H9 (cell line): ENCODE results near the gene PNPLA7. TPM values are rescaled to one million over a fixed set of nuclear protein-coding genes. Genes with fewer than 3 reads are reported as not detected.

Experiments used
- DNase-seq: peaks from one replicate; pipeline ENCODE4 v3.0.0-alpha.2; 2017
- H2AFZ ChIP-seq: one replicate; pipeline ENCODE4 v1.6.1; 2013; ENCODE audit warnings: mild to moderate bottlenecking, low read length, control low read depth, moderate library complexity
- H2AK5ac ChIP-seq: 2 replicates; pipeline ENCODE4 v1.6.1; 2013; ENCODE audit warnings: low read length, control low read depth, mixed read lengths; ENCODE audit not compliant: insufficient read length
- H2BK120ac ChIP-seq: one replicate; pipeline ENCODE4 v1.6.1; 2013; ENCODE audit warnings: low read depth, mild to moderate bottlenecking, low read length, control low read depth, inconsistent platforms; ENCODE audit not compliant: poor library complexity, severe bottlenecking
- H2BK12ac ChIP-seq: 2 replicates; pipeline ENCODE4 v1.6.1; 2013; ENCODE audit warnings: low read length, control low read depth, mixed read lengths, low read depth; ENCODE audit not compliant: insufficient read length
- H2BK15ac ChIP-seq: 2 replicates; pipeline ENCODE4 v1.6.1; 2013; ENCODE audit warnings: low read depth, low read length, control low read depth
- H2BK20ac ChIP-seq: one replicate; pipeline ENCODE4 v1.6.1; 2013; ENCODE audit warnings: low read depth, mild to moderate bottlenecking, low read length, control low read depth, inconsistent platforms; ENCODE audit not compliant: poor library complexity, severe bottlenecking
- H2BK5ac ChIP-seq: 2 replicates; pipeline ENCODE4 v1.6.1; 2013; ENCODE audit warnings: low read length, control low read depth, mixed read lengths; ENCODE audit not compliant: insufficient read length
- H3K14ac ChIP-seq: 2 replicates; pipeline ENCODE4 v1.6.1; 2013; ENCODE audit warnings: low read length, control low read depth; ENCODE audit not compliant: insufficient read depth
- H3K18ac ChIP-seq: 2 replicates; pipeline ENCODE4 v1.6.1; 2013; ENCODE audit warnings: low read depth, mild to moderate bottlenecking, mixed read lengths, low read length, control low read depth; ENCODE audit not compliant: insufficient read length
- H3K23ac ChIP-seq: 2 replicates; pipeline ENCODE4 v1.6.1; 2013; ENCODE audit warnings: low read length, control low read depth, mixed read lengths, low read depth; ENCODE audit not compliant: insufficient read length
- H3K23me2 ChIP-seq: 2 replicates; pipeline ENCODE4 v1.6.1; 2013; ENCODE audit warnings: low read depth, mild to moderate bottlenecking, mixed read lengths, low read length, control low read depth; ENCODE audit not compliant: insufficient read length, poor library complexity, severe bottlenecking
- H3K27ac ChIP-seq: 2 replicates; pipeline ENCODE4 v1.5.1; 2013; ENCODE audit warnings: low read length, control low read depth, mixed read lengths, low read depth; ENCODE audit not compliant: insufficient read length
- H3K27me3 ChIP-seq: 2 replicates; pipeline ENCODE4 v1.6.1; 2013; ENCODE audit warnings: low read length, control low read depth, inconsistent platforms; ENCODE audit not compliant: insufficient read depth
- H3K4ac ChIP-seq: 2 replicates; pipeline ENCODE4 v1.6.1; 2013; ENCODE audit warnings: low read depth, mild to moderate bottlenecking, control low read depth, inconsistent platforms, low read length, moderate library complexity
- H3K4me1 ChIP-seq: 2 replicates; pipeline ENCODE4 v1.6.1; 2013; ENCODE audit warnings: low read length, control low read depth, inconsistent platforms; ENCODE audit not compliant: insufficient read depth
- H3K4me2 ChIP-seq: 2 replicates; pipeline ENCODE4 v1.6.1; 2013; ENCODE audit warnings: low read length, control low read depth, mixed read lengths; ENCODE audit not compliant: insufficient read length, insufficient read depth
- H3K56ac ChIP-seq: 2 replicates; pipeline ENCODE4 v1.6.1; 2013; ENCODE audit warnings: low read depth, mild to moderate bottlenecking, mixed read lengths, low read length, control low read depth; ENCODE audit not compliant: insufficient read length
- H3K79me1 ChIP-seq: 2 replicates; pipeline ENCODE4 v1.6.1; 2013; ENCODE audit warnings: low read depth, mild to moderate bottlenecking, moderate library complexity, low read length, control low read depth, inconsistent platforms; ENCODE audit not compliant: insufficient read depth, poor library complexity, severe bottlenecking
- H3K79me2 ChIP-seq: 2 replicates; pipeline ENCODE4 v1.6.1; 2013; ENCODE audit warnings: low read length, control low read depth, inconsistent platforms; ENCODE audit not compliant: insufficient read depth
- H3K9ac ChIP-seq: 2 replicates; pipeline ENCODE4 v1.6.1; 2013; ENCODE audit warnings: low read length, control low read depth, mixed read lengths; ENCODE audit not compliant: insufficient read length; ENCODE audit errors: extremely low read depth
- H3K9me3 ChIP-seq: one replicate; pipeline ENCODE4 v1.6.1; 2013; ENCODE audit warnings: low read depth, low read length, inconsistent platforms; ENCODE audit not compliant: control insufficient read depth
- H3T11ph ChIP-seq: one replicate; pipeline ENCODE4 v1.6.1; 2013; ENCODE audit warnings: mild to moderate bottlenecking, low read length, control low read depth, inconsistent platforms
- H4K20me1 ChIP-seq: one replicate; pipeline ENCODE4 v1.6.1; 2013; ENCODE audit not compliant: control insufficient read depth, insufficient read length, insufficient read depth
- H4K5ac ChIP-seq: 2 replicates; pipeline ENCODE4 v1.6.1; 2013; ENCODE audit warnings: low read depth, mild to moderate bottlenecking, mixed read lengths, low read length, control low read depth; ENCODE audit not compliant: insufficient read length
- H4K8ac ChIP-seq: replicated peaks from 2 replicates; pipeline ENCODE4 v1.6.1; 2013; ENCODE audit warnings: low read length, control low read depth, mixed read lengths, low read depth; ENCODE audit not compliant: insufficient read length
- H4K91ac ChIP-seq: 2 replicates; pipeline ENCODE4 v1.6.1; 2013; ENCODE audit warnings: low read depth, mild to moderate bottlenecking, moderate library complexity, mixed read lengths, low read length, control low read depth; ENCODE audit not compliant: insufficient read length
- H3K27ac Mint-ChIP-seq, 3 experiments: 2 replicates in 2 of 3; 3 replicates in 1 of 3; pipeline ENCODE4 v1.8.0; 2020 to 2021; ENCODE audit warnings: mixed read lengths in 3 of 3, mild to moderate bottlenecking in 1 of 3, moderate library complexity in 1 of 3
- H3K27me3 Mint-ChIP-seq: 2 replicates; pipeline ENCODE4 v1.8.0; 2021; ENCODE audit warnings: low read depth, mild to moderate bottlenecking, moderate library complexity, mixed read lengths
- H3K36me3 Mint-ChIP-seq, 3 experiments: 2 replicates in 2 of 3; 3 replicates in 1 of 3; pipeline ENCODE4 v1.8.0; 2020 to 2021; ENCODE audit warnings: low read depth in 3 of 3, mixed read lengths in 3 of 3; ENCODE audit not compliant: insufficient read depth in 1 of 3
- H3K4me1 Mint-ChIP-seq, 2 experiments: 2 replicates each; pipeline ENCODE4 v1.8.0; 2020; ENCODE audit warnings: mixed read lengths in 2 of 2
- H3K4me3 Mint-ChIP-seq, 2 experiments: 2 replicates in 1 of 2; 3 replicates in 1 of 2; pipeline ENCODE4 v1.8.0; 2020 to 2021; ENCODE audit warnings: mild to moderate bottlenecking in 2 of 2, mixed read lengths in 2 of 2, moderate library complexity in 1 of 2
- H3K9me3 Mint-ChIP-seq, 2 experiments: 2 replicates in 1 of 2; 3 replicates in 1 of 2; pipeline ENCODE4 v1.8.0; 2020; ENCODE audit warnings: mild to moderate bottlenecking in 2 of 2, mixed read lengths in 2 of 2, moderate library complexity in 1 of 2
- CTCF ChIP-seq: fragments of 200-600 bp; sonication (generic); conservative IDR thresholded peaks from 3 replicates; pipeline ENCODE4 v1.8.0; 2021; ENCODE audit warnings: antibody characterized with exemption, mild to moderate bottlenecking
- WGBS: extraction: QIAGEN DNeasy Blood & Tissue Kit; methylation state at CpG from one replicate; pipeline ENCODE4 v1.1.7; 2013; ENCODE audit warnings: missing lambda C conversion rate, low lambda C conversion rate, mixed read lengths; ENCODE audit not compliant: insufficient read length; ENCODE audit errors: extremely low coverage; 5-methylcytosine and 5-hydroxymethylcytosine counted together
- total RNA-seq: library from RNA; stranded (reverse); gene quantifications from 2 replicates; pipeline ENCODE4 v1.2.1, GENCODE V29; 2021

Gene PNPLA7
- total RNA-seq, 1 experiment from 2014 or later = 1.8 TPM

- no peak for TF ChIP-seq CTCF
These were observed 82.3 kb downstream of the PNPLA7 start for GRCh38 chr9:137467896-137468295.

More at GRCh38 chr9:137467896-137468295, 82.3 kb downstream of the PNPLA7 start:
- no peak overlapping the region for H3K56ac ChIP-seq
- no peak overlapping the region for H3T11ph ChIP-seq
- H3K27ac ChIP-seq = no peak overlapping the region
- Mint-ChIP-seq H3K4me1 (no peaks in the 10 kb centered on the region), H3K9me3 (peaks cover 3% of the 10 kb centered on the region in 2 experiments; a peak in 4 of 5 replicates), H3K36me3 (peaks cover 0 to 2% (median 0%) of the 10 kb centered on the region in 3 experiments; a peak in 1 of 7 replicates), H3K27ac (no peak overlapping the region), H3K4me3 (no peak overlapping the region), H3K27me3 (peaks cover 15% of the 10 kb centered on the region)
- H3K23ac ChIP-seq = no peak overlapping the region
- H2AK5ac ChIP-seq = no peak overlapping the region
- H3K23me2 ChIP-seq = no peaks in the 10 kb centered on the region
- no peak overlapping the region for H4K91ac ChIP-seq
- no peak overlapping the region for H2BK15ac ChIP-seq
- H4K5ac ChIP-seq = no peak overlapping the region
- H3K27me3 ChIP-seq = no peaks in the 10 kb centered on the region
- no peak for DNase-seq
- H3K4ac ChIP-seq = no peak overlapping the region
- no peak overlapping the region for H2BK5ac ChIP-seq
- H3K4me1 ChIP-seq = no peaks in the 10 kb centered on the region
- H3K18ac ChIP-seq = no peak overlapping the region
- H2AFZ ChIP-seq = no peak overlapping the region
- H3K9ac ChIP-seq = no peak overlapping the region
- whole genome bisulfite sequencing = no CpG with 5 or more reads among the region's 7 CpGs
- no peak overlapping the region for H3K14ac ChIP-seq
- H2BK12ac ChIP-seq = no peak overlapping the region
- no peaks in the 10 kb centered on the region for H3K79me1 ChIP-seq
- no peaks in the 10 kb centered on the region for H3K9me3 ChIP-seq
- no peak overlapping the region for H2BK20ac ChIP-seq
- no peaks in the 10 kb centered on the region for H3K79me2 ChIP-seq
- no peak overlapping the region for H2BK120ac ChIP-seq
- H4K20me1 ChIP-seq = no peaks in the 10 kb centered on the region
- no peak overlapping the region for H3K4me2 ChIP-seq
- H4K8ac ChIP-seq = no peak overlapping the region
